Embryonic facial prominence (tissue), 1 donor: Measurements from ENCODE around the gene NAE1.

Experiments used
- DNase-seq: peaks from one replicate; pipeline ENCODE4 v3.0.0-alpha.2; 2016; ENCODE audit errors: extremely low spot score

NAE1 gene

DNA sequence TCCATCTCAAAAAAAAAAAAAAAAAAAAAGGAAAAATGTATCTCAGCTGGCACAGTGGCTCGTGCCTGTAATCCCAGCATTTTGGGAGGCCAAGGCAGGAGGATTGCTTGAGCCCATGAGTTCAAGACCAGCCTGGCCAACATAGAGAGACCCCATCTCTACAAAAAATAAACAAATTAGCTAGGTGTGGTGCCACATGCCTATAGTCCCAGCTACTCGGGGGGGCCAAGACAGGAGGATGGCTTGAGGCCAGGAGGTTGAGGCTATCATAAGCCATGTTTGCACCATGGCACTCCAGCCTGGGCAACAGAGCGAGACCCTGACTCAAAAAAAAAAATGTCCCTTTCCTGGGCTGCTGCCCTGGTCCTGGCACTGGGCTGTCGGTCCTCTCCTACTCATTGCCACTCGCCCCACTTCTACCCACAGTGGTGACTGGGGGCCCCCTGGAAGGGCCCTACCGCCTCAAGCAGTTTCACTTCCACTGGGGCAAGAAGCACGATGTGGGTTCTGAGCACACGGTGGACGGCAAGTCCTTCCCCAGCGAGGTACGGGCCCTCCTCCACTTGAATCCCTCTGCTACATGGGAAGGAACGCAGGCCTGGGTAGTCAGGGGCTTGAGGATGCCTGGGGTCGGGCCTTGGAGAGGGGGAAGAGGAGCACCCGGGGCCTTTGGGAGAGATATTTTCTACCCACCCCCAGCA, 19.5 kb upstream of the NAE1 start:
- no peak for DNase-seq

GRCh38 chr16:66849549-66849948, 18.8 kb upstream of the NAE1 start:
- DNase-seq: no peak

- no peak for DNase-seq
These were observed 18.2 kb upstream of the NAE1 start for GRCh38 chr16:66849021-66849420.

DNA sequence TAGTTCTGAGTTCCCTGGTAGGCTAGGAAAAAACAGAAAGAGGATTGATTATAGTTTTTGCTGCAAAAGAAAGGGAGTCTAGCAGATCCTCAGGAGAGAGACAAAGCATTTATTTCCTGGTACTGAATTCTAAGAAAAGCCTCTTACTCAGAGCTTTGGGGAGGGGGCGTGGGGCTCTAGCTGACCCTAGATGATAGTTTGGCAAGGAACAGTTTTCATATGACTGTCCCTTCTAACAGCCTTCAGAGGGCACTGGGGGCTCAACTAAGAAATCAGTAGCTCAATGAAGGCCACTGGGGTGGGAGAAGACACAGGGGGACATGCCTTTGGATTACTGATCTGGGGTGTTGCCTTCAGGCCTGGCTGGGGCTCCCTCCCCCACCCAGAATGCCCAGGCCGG, 17.4 kb upstream of the NAE1 start:
- DNase-seq: no peak

DNA sequence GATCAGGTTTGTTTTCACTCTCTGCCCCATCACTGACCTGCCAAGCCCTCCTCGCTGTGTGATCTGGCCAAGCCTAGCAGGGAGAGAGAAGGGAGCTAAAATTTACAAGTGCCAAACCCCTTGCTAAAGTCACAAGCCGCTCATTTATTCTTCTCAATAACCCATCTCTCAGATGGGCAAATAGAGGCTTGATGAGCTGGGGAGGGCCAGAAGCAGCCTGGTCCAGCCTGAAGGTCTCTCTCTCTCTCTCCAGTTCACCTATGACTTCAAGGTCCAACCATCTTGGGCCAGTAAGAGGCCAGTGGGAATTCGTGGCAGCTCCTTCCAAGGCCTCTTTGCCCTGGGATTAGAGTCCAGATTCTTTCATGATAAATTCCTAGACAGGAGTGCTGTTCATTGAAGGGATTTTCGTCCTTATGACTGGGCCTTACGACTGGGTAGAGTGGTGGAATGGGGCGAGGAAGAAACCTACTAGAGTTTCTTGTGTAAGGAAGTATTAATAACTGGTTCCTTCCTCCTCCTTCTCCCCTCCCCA, 16.8 kb upstream of the NAE1 start:
- DNase-seq: no peak

DNA sequence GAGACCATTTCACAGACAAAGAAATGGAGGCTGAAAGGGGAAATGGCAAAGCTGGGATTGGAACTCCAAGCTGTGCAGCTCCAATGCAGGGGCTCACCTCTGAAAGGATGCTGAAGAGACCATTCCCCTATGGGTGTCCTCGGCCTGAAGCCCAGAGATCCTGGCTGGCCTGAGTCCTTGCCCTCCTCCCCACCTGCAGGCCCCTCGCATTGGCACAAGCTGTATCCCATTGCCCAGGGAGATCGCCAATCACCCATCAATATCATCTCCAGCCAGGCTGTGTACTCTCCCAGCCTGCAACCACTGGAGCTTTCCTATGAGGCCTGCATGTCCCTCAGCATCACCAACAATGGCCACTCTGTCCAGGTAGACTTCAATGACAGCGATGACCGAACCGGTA, 16.1 kb upstream of the NAE1 start:
- no peak for DNase-seq

DNA sequence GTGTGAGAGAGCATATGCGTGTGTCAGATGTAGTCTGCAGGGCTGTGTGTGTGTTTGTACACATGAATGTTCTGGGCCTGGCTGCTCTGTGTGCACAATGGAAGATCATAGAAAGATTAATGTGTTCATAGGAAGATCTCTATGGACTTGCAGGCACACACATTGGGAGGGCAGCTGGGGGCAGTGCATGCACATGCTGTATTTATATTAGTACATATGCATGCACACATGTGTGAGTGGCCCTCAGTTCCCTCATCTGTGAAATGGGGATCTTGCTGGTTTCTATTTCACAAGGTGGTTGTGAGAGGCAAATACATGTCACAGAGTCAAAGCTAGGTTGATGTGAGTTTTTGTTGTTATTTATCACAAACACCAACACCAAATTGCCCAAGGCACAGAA, 15.5 kb upstream of the NAE1 start:
- no peak for DNase-seq

DNA sequence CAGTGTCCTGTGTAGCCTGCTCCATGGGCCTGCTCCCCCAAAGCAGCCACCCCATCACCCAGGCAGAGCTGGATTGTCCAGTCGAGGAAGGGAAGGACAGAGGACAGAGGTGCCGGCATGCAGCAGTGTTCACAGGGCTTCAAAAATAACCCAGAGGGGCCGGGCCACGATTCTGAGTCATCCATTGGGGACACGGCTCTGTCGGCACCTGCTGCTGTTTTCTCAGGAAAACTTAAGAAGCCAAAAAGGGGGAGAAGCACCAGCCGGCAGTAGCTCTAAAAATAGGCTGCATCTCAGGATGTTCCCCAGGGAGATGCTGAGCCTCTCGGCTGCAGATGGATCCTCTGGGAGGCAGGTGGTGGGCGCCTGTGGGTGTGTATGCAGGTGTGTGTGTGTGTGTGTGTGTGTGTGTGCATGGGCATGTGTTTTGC, 15.0 kb upstream of the NAE1 start:
- DNase-seq: no peak

GRCh38 chr16:66845080-66845410, 14.3 kb upstream of the NAE1 start:
- no peak for DNase-seq

DNA sequence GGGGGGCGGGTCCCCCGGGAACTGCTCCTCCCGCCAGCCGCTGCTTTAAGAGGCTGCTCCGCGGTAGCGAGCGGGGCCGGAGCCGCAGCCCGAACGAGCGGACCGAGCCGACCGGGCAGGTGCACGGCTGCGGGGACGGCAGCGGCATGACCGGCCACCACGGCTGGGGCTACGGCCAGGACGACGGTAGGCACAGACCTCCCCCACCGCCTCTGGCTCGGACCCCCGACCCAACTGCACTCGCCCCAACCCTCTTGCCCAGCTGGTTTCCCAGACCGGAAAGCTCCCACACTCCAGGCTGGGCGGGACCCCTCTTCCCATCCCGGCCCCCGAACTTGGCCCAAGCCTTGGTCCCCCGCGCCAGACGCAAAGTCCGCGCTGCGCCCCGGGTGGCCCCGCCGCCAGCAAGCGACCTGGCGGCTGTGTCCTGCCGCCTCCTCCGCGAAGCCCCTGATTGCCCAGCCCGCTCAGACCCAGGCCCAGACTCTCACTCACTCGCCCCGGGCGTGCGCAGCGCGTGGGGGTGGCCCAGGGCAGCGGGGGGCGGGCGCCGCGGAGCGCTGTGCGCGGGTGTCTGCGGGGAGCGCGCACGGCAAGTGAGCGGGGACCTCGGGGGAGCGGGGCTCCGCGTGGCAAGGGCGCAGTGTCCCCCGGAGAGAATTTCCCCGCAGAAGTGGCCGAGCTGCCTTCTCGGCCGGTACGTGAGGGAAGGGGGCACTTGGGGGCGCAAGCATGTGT, 13.7 kb upstream of the NAE1 start, which contains the start of gene CA7:
TSS of gene CA7 (plus strand) at position 73 of the 738 bp plus-strand sequence. CDS start at position 147, 74 bp downstream.
- DNase-seq: no peak

DNA sequence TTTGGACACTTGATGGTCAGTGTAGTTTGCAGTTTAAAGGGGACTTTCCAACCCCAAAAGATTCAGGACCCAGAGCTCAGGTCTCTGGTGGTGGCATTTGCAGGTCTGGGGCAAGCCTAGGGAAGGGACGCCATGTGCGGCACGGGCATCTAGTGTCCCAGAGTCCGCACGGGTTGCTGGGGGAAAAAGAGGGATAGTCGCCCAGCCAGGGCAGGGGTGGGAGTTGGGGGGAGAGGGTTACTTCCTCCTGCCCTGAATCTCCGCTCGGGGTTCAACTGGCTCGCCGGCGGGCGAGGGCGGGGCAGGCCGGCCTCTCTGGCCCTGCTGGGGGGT, 13.2 kb upstream of the NAE1 start:
- no peak for DNase-seq

DNA sequence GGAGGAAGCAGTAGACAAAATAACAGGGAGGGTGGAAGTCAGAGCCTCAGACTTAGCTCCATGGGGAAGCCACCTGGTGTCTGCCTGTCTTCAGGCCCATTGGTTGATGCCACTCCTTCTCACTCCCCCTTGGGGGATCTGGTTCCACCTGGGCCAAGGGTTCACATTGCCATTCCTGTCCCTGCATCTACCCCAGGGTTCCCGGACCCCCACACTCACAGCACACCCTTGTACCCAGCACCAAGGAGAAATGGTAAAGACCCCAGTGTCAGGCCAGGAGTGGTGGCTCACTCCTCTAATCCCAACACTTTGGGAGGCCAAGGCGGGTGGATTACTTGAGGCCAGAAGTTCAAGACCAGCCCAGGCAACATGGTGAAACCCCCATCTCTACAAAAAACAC, 12.4 kb upstream of the NAE1 start:
- DNase-seq: no peak

DNA sequence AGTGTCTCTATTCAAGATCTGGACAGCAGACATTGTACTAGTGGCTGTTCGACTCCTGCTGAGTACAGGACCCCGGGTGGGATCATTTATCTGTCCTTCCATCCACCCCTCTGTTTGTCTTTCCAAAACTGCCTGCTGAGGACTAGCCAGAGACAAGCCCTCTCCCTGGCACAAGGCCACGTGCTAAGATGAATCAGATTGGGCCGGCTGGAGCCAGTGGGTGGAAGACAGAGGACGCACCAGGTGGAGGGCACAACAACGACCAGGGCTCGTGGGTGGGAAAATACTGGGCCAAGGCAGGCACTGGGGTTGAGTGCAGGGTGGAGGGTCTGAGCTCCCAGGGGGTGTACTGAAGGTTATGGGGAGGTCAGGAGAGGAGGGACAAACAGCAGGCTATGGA, 12.0 kb upstream of the NAE1 start:
- DNase-seq: no peak

DNA sequence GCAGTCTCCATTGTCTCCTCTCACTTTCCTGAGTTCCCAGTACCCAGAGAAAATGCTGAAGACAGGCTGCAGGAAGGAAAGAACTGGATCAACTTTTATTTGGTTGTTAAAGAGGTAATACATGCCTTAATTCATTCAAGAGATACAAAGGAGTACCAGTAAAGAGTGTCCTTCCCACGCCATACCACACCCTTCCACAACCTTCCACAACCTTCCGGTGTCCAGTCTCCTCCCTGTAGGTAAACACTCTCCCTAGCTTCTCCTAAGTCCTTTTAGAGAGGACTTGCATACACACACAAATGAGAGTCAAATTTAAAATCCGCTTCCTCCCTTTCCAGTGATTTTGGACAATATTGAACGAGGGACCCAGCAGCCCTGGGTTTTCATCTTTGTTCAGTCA, 10.6 kb upstream of the NAE1 start:
- DNase-seq: no peak

DNA sequence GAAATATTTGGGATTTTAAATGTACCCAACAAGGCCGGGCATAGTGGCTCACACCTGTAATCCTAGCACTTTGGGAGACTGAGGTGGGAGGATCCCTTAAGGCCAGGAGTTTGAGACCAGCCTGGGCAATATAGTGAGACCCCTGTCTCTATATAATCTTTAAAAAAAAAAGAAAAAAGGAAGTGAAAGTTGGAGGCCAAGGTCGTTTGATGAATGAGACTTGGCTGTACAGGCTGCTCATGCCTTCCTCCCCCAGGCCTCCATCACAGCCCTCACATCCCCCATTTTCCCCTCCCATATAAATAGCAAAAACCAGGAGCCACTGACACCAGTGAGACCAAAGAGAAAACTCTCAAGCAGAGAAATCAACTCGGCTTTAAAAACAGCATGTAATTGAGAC, 10.1 kb upstream of the NAE1 start:
- DNase-seq: no peak

- DNase-seq: no peak
These were observed 4.0 kb upstream of the NAE1 start for GRCh38 chr16:66834746-66835145.

GRCh38 chr16:66832661-66833305, 2.0 kb upstream of the NAE1 start:
- DNase-seq: no peak

- no peak for DNase-seq
These were observed 1.4 kb upstream of the NAE1 start for GRCh38 chr16:66832190-66832589.

GRCh38 chr16:66824006-66824405, 6.8 kb downstream of the NAE1 start:
- DNase-seq: no peak

DNA sequence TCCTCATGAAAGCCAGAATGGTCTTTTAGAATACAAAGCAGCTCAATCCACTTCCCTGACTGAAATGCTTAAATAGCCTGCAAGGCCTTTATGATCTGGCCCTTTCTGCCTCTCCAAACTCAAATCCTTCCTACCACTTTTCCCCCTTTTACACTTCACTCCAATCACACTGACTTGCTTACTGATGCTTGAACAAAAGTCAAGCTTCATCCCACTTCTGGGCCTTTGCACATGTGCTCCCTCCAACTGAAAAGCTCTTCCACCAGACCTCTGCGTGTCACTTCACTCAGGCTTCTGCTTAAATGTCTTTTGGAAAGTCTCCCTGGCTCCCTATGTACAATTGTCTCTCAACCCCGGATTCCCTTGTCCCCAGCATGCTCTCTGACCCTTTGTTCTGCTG, 16.0 kb downstream of the NAE1 start:
- no peak for DNase-seq

- no peak for DNase-seq
These were observed 19.7 kb downstream of the NAE1 start for GRCh38 chr16:66811043-66811442.

- no peak for DNase-seq
These were observed 20.4 kb downstream of the NAE1 start for GRCh38 chr16:66810391-66810790.

- DNase-seq: no peak
These were observed 21.0 kb downstream of the NAE1 start for GRCh38 chr16:66809765-66810164.
